ENCODE data around the gene VAPB.

VAPB gene

GRCh38 chr20:58458342-58459057 lies 69.5 kb downstream of the VAPB start:
- TF ChIP-seq CTCF (IDR thresholded peaks at IDR 0.05; ENCODE audit: control insufficient read depth, extremely low read depth, insufficient read depth), result no peak
- no peak overlapping the region for H3K4me3 ChIP-seq (ENCODE audit: low read depth, low read length)
- no peak for DNase-seq (ENCODE audit: low read depth)

- no peak overlapping the region for H3K4me3 ChIP-seq (ENCODE audit: low read depth, low read length)
- TF ChIP-seq CTCF (IDR thresholded peaks at IDR 0.05; ENCODE audit: control insufficient read depth, extremely low read depth, insufficient read depth), result no peak
- no peak for DNase-seq (ENCODE audit: low read depth)
Measured at GRCh38 chr20:58459058-58459750, 70.2 kb downstream of the VAPB start.

DNA sequence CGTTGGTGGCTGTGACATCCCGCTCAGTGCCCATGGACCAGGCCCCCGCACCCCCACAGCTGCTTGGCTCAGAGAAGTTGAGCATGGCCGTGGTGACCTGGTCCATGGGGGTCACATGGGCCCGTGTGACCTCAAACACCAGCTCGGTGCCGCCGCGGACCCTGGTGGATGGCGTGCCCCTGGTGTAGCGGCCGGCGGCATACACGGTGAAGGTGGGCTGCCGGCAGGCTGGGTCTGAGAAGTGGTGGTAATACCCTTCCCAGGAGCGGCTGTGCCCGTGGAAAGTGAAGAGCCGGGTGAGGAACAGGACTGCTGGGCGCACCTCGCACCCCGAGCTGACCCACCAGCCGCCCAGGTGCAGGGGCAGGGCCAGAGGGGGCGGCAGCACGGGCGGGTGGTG lies 72.1 kb downstream of the VAPB start:
- no peak for DNase-seq (ENCODE audit: low read depth)
- no peak for TF ChIP-seq CTCF (IDR thresholded peaks at IDR 0.05; ENCODE audit: control insufficient read depth, extremely low read depth, insufficient read depth)
- no peak overlapping the region for H3K4me3 ChIP-seq (ENCODE audit: low read depth, low read length)

GRCh38 chr20:58461899-58462298 lies 72.9 kb downstream of the VAPB start:
- no peak for DNase-seq (ENCODE audit: low read depth)
- H3K4me3 ChIP-seq (ENCODE audit: low read depth, low read length), result no peak overlapping the region
- TF ChIP-seq CTCF (IDR thresholded peaks at IDR 0.05; ENCODE audit: control insufficient read depth, extremely low read depth, insufficient read depth), result no peak

- TF ChIP-seq CTCF (IDR thresholded peaks at IDR 0.05; ENCODE audit: control insufficient read depth, extremely low read depth, insufficient read depth), result no peak
- H3K4me3 ChIP-seq (ENCODE audit: low read depth, low read length), result no peak overlapping the region
- DNase-seq (ENCODE audit: low read depth), result no peak
Measured at GRCh38 chr20:58463256-58463655, 74.2 kb downstream of the VAPB start.

DNA sequence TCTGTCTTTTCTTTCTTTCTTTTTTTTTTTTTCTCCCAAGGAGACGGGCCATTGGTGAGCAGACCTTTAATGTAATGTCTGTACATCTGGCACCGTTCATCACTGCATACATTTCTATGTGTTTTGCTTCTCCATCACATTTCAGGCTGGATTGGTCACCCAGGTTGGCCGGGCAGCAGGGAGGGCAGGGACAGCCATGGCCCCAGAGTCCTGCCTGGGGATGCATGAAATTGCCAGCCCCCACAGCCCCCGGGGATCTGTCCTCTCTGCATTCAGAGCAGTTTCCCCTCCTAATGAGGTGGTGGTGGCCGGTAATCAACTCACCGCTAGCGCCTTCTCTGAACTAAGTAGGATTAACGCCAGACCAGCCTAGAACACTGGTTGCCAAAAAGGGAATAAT lies 75.8 kb downstream of the VAPB start:
- no peak for TF ChIP-seq CTCF (IDR thresholded peaks at IDR 0.05; ENCODE audit: control insufficient read depth, extremely low read depth, insufficient read depth)
- no peak overlapping the region for H3K4me3 ChIP-seq (ENCODE audit: low read depth, low read length)
- no peak for DNase-seq (ENCODE audit: low read depth)

All from LNCaP clone FGC (cell line).